Cardiac fibroblast (primary cell): Measurements from ENCODE around the gene PDIK1L.

Source experiments
- DNase-seq, 2 donors: peaks; one replicate each; pipeline versions ENCODE4 v3.0.0 to v3.0.0-alpha.2; 2010; ENCODE audit warnings: low read depth in 2 of 2
- H3K4me3 ChIP-seq, 2 donors: replicated peaks in 1 of 2; 1 replicate in 1 of 2; 2 replicates in 1 of 2; pipeline ENCODE4 v1.5.1; 2011; ENCODE audit warnings: low read depth in 2 of 2, low read length in 2 of 2, mild to moderate bottlenecking in 2 of 2, moderate library complexity in 1 of 2
- CTCF ChIP-seq: IDR thresholded peaks from one replicate; pipeline ENCODE4 v1.5.1; 2011; ENCODE audit warnings: low read depth, mild to moderate bottlenecking, low read length, inconsistent platforms

PDIK1L gene

GRCh38 chr1:26153966-26154532 is 42.4 kb downstream of the PDIK1L start:
- TF ChIP-seq CTCF, result no peak
- H3K4me3 ChIP-seq, result no peak overlapping the region
- DNase-seq, result peak in 1 of 2 donors; percentile 23

- DNase-seq, result no peak
- TF ChIP-seq CTCF, result no peak
Measured at GRCh38 chr1:26154750-26155149, 43.1 kb downstream of the PDIK1L start.

GRCh38 chr1:26155370-26156284 is 44.0 kb downstream of the PDIK1L start:
- H3K4me3 ChIP-seq, result no peak overlapping the region
- TF ChIP-seq CTCF, result no peak
- DNase-seq, result no peak

More at GRCh38 chr1:26154750-26155149, 43.1 kb downstream of the PDIK1L start:
- H3K4me3 ChIP-seq, result no peak overlapping the region

- no peak for DNase-seq
- H3K4me3 ChIP-seq, result no peak overlapping the region
- no peak for TF ChIP-seq CTCF
Measured at GRCh38 chr1:26156285-26157038, 44.8 kb downstream of the PDIK1L start.

- DNase-seq, result no peak
- no peak overlapping the region for H3K4me3 ChIP-seq
- TF ChIP-seq CTCF, result no peak
Measured at GRCh38 chr1:26158271-26158907, 46.8 kb downstream of the PDIK1L start.
